GM18868 (cell line): ENCODE data around the gene SESTD1.
A peak's percentile ranks its signal among the peaks of the same experiment; 100 is the strongest.
"Not testable (repeated sequence)": the region's sequence is repeated elsewhere in the genome, so short reads cannot be mapped to it uniquely, and the experiment has no call there.

Experiments used
- ATAC-seq: cut with Tn5 transposase; IDR thresholded peaks from one replicate; pipeline ENCODE4 v1.9.1; 2021; ENCODE audit warnings: mild to moderate bottlenecking, moderate library complexity; ENCODE audit not compliant: unreplicated experiment

Gene SESTD1

GRCh38 chr2:179268277-179268925 lies 3.8 kb upstream of the SESTD1 start:
- ATAC-seq, result peak; percentile 69

GRCh38 chr2:179266271-179266670 lies 1.6 kb upstream of the SESTD1 start:
- ATAC-seq, result no peak

- ATAC-seq, result no peak
Measured at GRCh38 chr2:179265082-179265510, 464 bp upstream of the SESTD1 start.

GRCh38 chr2:179263446-179264367 lies 925 bp downstream of the SESTD1 start:
- ATAC-seq, result peak; percentile 28

- no peak for ATAC-seq
Measured at GRCh38 chr2:179263015-179263414, 1.6 kb downstream of the SESTD1 start.

GRCh38 chr2:179262077-179262660 lies 2.5 kb downstream of the SESTD1 start:
- ATAC-seq, result no peak

- no peak for ATAC-seq
Measured at GRCh38 chr2:179261151-179261825, 3.3 kb downstream of the SESTD1 start.

GRCh38 chr2:179260224-179260623 lies 4.4 kb downstream of the SESTD1 start:
- no peak for ATAC-seq

- peak; percentile 27 for ATAC-seq
Measured at GRCh38 chr2:179255129-179255528, 9.5 kb downstream of the SESTD1 start.

GRCh38 chr2:179253226-179253625 lies 11.4 kb downstream of the SESTD1 start:
- ATAC-seq, result peak; percentile 70

GRCh38 chr2:179252423-179252822 lies 12.2 kb downstream of the SESTD1 start:
- ATAC-seq, result no peak

GRCh38 chr2:179251870-179252269 lies 12.8 kb downstream of the SESTD1 start:
- no peak for ATAC-seq

GRCh38 chr2:179250848-179251504 lies 13.7 kb downstream of the SESTD1 start:
- ATAC-seq, result no peak

- ATAC-seq, result no peak
Measured at GRCh38 chr2:179250095-179250494, 14.5 kb downstream of the SESTD1 start.

GRCh38 chr2:179248024-179248348 lies 16.6 kb downstream of the SESTD1 start:
- ATAC-seq, result peak; percentile 37

GRCh38 chr2:179247318-179248023 lies 17.2 kb downstream of the SESTD1 start:
- peak; percentile 37 for ATAC-seq

- ATAC-seq, result not testable (repeated sequence)
Measured at GRCh38 chr2:179245843-179246242, 18.8 kb downstream of the SESTD1 start.

GRCh38 chr2:179243046-179243445 lies 21.6 kb downstream of the SESTD1 start:
- ATAC-seq, result no peak

- ATAC-seq, result no peak
Measured at GRCh38 chr2:179240481-179241451, 23.9 kb downstream of the SESTD1 start.
